GM11168 (cell line): Measurements from ENCODE around the gene TMEM62.

Source experiments
- in situ Hi-C: fragments of 300-500 bp; cut with MboI; formaldehyde crosslinking; loops from one replicate; pipeline ENCODE4 v1.12.0; 2022; ENCODE audit warnings: low sequenced_read_pairs; ENCODE audit not compliant: unreplicated experiment

TMEM62 gene

DNA sequence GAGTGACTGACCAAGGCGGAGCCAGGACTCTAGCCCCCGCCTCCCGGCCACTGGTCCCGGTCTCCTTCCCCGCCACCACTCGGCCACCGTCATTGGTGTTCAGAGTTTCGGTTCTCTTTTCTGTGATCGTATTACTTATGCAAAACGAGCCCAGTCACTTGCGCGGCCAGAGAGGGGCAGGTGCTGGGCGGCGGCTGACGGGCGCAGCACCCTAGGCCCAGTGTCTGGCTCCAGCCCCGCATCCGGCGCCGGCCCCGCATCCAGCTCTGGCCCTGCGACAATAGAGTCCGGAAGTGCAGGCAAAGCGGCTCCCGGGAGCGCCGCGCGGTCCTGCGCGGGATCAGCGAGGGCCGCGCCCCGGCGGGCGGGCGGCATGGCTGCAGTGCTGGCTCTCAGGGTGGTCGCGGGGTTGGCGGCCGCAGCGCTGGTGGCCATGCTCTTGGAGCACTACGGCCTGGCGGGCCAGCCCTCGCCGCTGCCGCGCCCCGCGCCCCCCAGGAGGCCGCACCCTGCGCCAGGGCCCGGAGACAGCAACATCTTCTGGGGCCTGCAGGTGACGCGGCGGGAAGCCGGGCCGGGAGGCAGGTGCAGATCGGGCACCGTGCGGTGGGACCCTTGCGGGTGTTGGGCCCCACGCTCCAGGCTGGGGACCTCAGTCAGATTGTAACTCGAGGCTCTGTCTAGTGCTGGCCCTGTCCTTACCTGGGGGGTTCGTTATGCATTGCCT, at the start of gene TMEM62:
TSS of gene TMEM62 (plus strand) at position 157 of the 727 bp plus-strand sequence. CDS start at position 374, 217 bp downstream.
- in situ Hi-C loops = no loop called here

DNA sequence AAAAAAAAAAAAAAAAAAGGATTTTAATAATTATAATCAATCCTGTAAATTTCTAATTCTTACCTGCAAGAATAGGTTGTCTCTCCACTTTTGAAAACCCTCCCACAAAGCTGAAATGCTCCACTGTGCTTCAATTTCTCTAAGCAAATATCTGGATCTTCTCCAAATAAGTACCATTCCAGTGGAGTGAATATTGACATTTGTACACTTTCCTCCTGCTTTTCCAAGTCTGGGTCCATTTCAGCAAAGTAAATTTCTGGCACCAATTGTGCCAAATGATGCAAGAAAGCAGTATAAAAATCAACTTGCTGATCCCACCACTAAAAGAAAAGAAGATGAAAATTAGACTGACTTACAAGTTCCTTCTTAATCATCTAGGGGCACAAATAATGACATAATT, 47.5 kb upstream of the TMEM62 start:
- in situ Hi-C loops = no loop called here

DNA sequence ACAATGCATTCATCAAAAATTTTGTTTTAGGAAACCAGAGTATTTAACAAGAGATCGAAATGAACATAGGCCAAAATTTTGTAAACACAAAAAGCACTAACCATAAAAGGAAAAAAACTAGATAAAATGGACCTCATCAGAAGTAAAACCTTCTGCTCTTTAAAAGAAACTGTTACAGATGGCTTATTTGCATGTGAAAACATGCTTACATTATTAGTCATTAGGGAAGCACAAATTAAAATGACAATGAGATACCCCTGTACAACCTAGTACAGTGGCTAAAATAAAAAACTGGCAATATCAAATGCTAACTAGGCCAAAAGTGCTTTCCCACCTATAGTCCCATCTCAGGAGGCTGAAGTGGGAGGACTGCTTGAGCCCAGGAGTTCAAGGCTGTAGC, 46.8 kb upstream of the TMEM62 start:
- in situ Hi-C loops = no loop called here

DNA sequence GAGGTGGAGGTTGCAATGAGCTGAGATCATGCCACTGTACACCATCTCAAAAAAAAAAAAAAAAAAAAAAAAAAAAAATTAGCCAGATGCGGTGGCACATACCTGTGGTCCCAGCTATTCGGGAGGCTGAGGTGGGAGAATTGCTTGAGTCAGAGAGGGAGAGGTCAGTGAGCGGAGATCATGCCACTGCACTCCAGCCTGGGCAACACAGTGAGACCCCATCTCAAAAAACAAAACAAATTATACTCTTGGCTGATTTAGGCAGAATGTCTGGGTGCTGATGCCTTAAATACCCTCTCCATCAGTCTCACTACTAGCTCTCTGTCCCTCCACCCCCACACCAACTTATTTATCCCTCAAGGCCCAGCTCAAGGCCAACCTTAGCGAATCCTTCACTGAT, 41.5 kb upstream of the TMEM62 start:
- in situ Hi-C loops = no loop called here

DNA sequence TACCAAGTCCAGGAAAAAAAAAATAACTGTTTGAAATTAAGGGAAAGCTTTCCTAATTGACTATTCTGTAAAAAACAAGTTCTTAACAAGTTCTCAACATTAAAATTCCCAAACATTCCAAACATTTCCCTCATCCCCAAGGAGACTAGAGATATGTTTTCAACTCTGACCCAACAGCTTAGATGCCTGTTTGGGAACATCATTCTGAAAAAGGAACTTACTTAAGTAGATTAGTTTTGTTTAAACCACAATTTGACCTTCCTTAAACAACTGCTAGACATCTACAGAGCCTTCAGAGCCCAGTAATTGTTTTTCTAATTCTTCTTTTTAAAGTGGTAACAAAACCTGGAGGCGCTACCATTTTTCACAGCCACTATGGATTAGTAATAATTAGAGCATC, 40.4 kb upstream of the TMEM62 start:
- in situ Hi-C loops = no loop called here

DNA sequence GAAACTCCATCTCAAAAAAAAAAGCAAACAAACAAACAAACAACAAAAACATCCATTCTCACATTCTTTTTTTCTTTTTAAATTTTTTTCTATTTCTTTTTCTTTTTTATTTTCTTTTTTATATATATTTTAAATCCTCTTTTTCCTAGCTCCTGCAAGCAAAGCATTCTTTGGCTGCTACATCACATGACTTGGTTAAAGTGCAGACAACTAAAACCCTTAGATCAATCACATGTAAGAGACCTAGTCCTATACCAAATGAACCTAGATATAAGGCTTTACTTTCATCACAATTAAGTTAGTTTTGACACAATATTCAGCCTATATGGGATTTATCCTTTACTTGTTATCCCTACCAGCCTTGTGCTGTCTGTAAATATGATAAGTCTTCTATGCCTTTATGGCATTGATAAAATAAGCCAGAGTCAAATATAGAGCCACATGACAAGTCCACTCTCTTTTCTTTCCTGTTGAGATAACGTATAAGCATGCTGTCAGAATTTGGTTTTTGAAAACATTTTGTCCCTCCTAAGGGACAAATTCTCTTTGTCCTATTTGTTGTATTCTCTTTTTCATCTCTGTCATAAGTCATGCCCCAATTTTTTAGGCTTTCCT, 38.9 kb upstream of the TMEM62 start:
- in situ Hi-C loops = no loop called here

DNA sequence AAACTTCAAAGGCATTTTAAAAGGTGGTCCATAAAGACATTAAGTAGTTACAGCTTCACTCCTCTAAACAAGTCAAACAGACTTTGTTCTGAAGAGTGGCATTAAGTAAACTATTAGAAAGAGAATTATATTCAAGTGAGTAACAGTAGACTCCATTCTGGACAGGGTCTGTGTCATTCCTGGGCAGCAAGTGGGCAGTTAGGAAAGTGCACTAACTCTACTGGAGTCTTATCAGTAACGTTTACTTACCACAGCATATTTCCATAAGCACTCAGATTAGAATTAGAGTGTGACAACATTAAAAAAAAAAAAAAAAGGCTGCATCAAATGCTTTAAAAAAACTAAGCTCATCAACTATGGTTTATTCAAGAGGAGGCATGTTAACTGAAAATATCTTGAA, 38.1 kb upstream of the TMEM62 start:
- in situ Hi-C loops = no loop called here

DNA sequence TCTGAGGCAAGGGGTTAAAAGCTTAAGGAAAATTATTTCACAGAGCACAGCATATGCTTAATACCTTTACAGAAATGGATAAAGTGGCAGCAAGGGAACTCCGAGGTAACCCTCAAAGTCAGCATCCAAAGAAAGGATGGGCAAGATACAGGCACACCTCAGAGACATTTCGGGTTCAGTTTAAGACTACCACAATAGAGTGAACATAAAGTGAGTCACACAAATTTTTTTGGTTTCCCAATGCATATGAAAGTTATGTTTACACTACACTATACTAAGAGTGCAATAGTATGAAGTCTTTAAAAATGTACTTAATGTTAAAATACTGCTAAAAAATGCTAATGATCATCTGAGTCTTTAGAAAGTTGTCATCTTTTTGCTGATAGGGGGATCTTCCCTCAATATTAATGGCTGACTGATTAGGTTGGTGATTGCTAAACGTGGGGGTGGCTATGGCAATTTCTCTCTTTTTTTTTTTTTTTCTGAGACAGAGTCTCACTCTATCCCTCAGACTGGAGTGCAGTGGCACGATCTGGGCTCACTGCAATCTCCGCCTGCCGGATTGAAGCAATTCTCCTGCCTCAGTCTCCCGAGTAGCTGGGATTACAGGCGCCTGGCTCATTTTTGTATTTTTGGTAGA, 37.6 kb upstream of the TMEM62 start:
- in situ Hi-C loops = no loop called here

DNA sequence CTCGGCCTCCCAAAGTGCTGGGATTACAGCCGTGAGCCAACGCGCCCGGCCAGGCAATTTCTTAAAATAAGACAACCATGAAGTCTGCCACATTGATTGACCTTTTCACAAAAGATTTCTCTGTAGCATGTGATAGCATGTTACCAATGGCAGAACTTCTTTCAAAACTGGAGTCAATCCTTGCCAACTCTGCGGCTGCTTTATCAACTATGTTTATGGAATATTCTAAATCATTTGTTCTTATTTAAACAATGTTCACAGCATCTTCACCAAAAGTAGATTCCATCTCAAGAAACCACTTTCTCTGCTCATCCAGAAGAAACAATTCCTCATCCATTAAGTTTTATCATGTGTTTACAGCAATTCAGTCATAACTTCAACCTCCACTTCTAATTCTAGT, 37.0 kb upstream of the TMEM62 start:
- in situ Hi-C loops = no loop called here

DNA sequence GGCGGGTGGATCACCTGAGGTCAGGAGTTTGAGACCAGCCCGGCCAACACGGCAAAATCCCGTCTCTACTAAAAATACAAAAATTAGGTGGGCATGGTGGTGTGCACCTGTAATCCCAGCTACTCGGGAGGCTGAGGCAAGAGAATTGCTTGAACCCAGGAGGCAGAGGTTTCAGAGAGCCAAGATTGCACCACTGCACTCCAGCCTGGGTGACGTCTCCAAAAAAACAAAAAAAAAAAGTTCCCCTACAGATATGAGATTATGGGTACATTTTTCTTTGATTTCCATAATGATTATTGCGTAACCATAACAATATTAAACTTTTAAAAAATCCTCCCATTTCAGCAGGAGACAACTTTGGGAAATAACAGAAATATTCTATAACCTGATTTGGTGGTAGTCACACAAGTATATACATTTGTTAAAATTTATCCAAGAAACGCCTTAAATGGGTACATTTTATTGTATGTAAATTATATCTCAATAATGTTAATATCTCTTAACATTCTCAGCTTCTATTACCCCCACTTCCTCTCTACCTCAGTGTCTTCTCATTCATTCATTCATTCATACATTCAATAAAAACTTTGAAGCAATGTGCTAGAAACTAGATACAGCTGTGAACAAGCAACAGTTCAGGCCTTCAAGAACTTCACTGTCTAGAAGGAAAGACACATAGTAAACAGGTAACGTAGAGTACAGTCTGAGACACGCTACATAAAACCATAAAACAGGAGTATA, 34.1 kb upstream of the TMEM62 start:
- in situ Hi-C loops = no loop called here

DNA sequence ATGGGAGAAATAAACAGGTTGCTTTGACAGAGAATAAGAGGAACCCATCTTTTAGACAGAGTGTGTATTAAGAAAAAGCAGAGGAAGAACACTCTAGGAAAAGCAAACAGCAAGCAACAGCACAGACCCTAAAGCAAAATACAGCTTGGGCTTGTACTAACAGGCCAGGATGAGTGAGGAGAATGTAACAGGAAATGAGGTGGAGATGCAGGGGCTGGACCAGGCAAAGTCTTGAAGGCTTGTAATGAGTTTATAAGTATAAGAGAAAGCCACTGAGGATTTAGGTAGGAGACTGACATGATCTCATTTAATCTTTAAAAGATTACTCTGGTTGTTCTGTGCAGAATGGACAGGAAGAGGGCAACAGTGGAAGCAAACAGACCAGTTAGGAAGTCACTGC, 32.4 kb upstream of the TMEM62 start:
- in situ Hi-C loops = no loop called here

DNA sequence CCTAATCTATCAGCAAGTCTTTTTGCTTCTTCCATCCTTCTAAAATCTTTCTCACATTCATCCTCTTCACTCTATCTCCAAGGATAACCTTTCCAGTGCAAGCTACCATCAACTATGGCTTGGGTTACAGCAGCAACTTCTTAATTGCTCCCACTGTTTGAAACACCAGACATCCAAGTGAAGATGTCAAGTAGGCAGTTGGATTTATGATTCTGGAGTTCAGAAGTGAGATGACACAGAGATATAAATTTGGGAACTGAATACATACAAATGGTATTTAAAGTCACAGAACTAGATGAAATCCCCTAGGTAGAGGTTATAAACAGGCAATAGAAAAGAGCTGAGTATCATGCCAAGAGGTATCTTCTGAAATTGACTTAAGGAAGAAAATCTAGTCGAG, 31.2 kb upstream of the TMEM62 start:
- in situ Hi-C loops = no loop called here

DNA sequence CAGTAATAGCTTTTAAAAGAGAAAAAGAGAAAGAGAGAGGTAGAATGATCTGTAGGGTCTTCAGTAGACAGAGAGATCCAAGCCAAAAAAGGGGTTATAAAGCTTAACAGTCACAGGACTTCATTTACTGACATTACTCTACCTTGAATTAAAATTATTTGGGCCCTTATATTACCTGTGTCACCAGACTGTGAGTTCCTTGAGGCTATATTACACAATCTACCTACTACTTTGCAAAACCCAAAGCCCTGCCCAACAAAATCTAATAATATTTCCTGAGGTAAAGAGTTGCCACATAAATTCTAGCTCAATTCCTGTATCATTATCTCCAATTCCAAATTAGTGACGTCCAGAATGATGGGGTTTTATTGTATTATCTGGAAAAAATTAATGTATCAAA, 29.5 kb upstream of the TMEM62 start:
- in situ Hi-C loops = no loop called here

DNA sequence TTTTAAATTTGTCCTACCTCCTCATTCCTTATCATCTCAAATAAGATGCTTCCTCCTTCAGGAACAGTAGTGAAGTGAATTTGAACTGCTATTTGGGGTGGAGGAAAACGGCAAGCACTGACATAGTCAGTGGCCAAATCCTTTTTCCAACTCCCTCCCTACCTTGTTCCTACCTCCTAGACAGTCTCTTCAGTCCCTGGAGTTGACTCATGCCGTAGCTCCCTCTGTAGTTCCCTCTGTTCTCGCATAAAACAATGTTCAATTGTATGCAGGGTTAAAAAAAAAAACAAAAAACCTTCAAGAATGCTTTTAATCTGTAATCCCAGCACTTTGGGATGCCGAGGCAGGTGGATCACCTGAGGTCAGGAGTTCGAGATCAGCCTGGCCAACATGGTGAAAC, 29.0 kb upstream of the TMEM62 start:
- in situ Hi-C loops = no loop called here

DNA sequence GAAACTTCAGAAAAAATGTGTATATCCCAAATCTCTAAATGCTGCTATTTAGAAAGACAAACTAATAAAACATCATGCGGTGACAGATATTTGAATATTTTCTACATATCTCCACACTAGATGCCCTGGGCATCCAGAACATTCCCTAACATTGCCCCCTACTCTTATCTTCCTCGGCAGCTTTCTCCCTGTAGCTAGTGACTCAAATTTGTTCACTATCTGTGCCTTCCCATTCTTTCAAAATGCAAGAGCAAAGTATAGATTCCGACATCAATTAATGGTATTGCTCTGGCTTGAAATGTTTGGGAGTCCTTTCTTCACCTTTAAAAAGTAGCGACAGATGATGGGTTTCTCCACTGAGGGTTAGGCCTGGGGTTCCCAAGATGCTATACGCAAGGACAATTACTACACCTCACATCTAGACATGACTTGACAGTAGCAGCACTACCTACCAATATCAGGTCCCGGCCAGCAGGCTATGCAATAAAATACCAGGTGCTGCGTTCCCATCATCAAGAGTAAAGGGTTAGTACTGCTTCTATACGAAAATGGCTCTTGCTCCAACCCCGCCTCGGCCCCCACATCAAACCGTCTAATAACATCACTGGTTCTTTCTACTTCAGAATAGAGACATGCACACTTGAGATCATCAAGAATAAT, 28.2 kb upstream of the TMEM62 start:
- in situ Hi-C loops = no loop called here

DNA sequence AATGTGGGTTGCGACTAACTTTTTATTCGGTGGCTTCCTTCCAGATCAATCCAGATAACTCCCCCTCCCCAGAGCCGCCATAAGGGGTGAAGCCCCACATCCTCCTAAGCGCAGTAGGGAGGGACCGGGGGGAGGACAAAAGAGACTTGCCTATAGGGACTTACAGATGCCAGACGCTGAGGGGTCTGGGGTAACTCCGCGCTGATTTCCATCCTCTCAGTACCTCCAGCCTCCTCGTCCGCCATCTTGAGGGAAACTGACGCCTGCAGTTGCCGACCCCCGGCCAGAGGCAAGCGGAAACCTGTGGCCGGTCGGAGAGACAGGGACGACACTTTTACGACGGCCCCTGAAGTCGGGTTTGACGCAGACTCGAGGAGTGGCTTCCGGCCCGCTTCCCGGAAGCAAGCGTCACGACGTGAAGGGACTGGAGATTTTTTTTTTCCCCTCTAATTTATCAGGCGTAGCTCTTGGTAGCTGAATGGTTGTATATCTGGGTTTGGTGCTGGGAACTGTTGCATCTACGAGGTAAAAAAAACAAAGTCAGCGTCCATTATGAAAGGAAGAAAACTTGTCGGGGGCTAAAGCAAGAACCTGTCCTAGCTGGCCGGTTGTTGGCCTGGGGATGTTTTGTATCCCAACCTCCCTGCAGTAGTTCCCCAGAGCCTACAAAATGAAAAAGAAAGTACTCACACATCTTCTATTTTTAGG, 27.5 kb upstream of the TMEM62 start, which contains the start of gene UBR1:
TSS of gene UBR1 (minus strand) at position 261 of the 708 bp plus-strand sequence. CDS start at position 245, 16 bp downstream.
- in situ Hi-C loops = no loop called here

DNA sequence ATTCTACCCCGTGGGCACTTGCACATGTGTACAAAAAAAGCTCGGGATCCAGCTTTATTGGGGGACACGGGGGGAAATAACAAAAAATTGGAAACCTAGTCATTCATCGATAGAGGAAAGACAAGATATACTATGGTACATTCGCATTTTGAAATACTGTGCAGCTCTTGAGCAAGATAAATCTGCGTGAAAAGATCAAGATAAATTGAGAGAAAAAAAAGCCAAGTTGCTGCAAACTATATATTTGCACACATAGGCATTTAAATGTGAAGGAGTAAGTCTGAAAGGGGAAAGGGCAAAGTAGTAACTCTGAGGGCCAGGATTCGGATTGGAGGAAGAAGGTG, 26.9 kb upstream of the TMEM62 start:
- in situ Hi-C loops = no loop called here

DNA sequence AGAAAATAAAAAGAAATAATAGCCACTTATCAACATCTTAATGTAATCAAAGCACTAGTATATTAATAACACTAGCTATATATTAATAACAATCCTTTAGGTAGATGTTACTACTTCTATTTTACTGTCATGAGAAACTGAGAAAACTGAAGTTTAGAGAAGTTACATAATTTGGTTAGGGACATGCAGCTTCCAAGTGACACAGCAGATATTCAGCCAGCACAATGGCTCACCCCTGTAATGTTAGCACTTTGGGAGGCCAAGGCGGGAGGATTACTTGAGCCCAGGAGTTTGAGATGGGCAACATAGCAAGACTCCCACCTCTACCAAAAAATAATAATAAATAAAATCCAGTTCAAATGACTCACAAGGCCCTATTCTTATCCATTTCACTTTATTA, 25.6 kb upstream of the TMEM62 start:
- in situ Hi-C loops = no loop called here

DNA sequence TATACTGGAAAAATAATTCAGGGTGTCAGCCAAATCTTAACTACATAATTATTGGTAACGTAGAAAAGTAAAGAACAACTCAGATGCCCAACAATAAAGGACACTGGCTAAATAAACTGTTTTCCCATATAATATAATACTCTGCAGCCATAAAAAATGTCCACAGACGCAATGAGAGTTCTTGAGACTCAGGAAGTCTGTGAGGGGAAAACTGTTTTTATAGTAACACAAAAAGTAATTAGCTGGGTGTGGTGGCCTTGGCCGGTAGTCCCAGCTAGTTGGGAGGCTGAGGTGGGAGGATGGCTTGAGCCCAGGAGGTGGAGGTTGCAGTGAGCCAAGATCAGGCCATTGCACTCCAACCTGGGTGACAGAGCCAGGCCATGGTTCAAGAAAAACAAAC, 22.0 kb upstream of the TMEM62 start:
- in situ Hi-C loops = no loop called here

DNA sequence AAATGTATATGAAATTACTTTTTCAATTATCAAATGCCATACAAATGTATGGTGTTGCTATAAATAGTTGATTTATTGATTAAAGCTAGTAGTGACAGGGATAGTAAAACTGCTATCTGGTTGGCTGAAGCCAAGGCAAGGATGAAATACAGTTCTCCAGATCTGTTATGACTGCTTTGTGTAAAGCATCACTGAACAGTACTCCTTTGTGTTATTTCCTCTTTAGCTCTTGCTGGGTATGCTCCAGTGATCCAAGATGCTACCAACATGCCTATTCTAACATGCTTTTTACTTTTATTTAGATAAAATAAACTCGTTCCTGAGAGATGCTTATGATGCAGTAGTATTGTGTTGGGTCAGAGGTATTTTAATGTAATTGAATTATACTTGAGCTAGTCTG, 15.1 kb upstream of the TMEM62 start:
- in situ Hi-C loops = no loop called here
